Activated CD4-positive, alpha-beta T cell treated with anti-CD3 and anti-CD28 coated beads for 48 hours (primary cell): ENCODE results near the gene BSPRY.
"Not testable (repeated sequence)": the region's sequence is repeated elsewhere in the genome, so short reads cannot be mapped to it uniquely, and the experiment has no call there.

Experiments used
- DNase-seq: peaks from one replicate; pipeline ENCODE4 v3.0.0-alpha.2; 2020

The BSPRY gene

DNA sequence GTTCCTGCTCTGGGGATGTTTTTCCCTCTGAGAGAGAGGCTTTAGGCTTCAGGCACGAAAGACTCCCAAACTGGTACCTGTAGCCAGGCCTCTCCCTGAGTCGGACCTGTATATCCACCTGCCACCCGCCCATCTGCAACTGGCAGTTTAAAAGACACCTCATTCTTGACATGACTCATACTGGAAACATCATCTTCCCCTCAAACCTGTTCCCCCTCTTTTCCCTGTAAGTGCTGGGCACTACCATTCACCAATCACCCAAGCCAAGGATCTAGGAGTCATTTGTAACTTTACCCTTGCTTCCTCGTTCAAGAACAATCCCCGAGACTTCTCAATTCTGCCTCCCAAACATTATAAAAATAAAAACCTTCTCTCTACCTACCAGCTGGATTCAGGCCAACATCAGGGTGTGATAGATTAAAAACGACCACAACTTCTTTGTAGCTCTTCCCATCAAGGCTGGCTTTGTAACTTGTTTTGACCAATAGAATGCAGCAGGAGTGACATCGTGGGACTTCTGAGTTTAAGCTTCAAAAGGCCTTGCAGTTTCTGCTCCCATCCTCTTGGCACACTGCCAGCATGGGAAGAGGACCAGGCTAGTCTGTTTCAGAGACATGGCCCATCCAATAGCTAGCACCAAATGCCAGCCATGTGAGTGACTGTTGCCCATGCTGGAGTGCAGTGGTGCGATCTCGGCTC lies 7.5 kb upstream of the BSPRY start:
- DNase-seq, result no peak

DNA sequence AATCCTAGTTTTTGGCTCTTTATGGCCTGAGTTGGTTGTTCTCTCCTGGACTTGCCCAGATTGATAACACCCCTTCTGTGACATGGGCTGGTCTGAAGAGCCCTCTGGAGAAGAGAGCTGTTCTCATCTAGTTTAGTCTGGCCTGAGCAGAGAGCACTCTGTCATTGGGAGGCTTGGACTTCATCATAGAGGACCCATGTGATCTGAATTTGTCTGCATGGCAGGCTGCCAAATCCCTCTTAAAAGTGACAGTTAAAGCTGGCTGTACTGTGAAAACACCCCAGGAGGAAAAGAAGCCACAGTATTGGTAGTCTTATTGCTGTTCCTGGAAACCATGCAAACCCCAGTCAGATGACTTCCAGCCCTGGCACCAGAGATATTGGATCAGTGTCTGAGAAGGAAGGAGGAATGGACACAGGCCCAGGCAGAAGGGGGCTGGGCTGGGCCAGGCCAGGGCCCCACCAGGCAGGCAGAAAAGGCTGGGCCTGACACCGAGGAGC lies 5.6 kb upstream of the BSPRY start:
- no peak for DNase-seq

DNA sequence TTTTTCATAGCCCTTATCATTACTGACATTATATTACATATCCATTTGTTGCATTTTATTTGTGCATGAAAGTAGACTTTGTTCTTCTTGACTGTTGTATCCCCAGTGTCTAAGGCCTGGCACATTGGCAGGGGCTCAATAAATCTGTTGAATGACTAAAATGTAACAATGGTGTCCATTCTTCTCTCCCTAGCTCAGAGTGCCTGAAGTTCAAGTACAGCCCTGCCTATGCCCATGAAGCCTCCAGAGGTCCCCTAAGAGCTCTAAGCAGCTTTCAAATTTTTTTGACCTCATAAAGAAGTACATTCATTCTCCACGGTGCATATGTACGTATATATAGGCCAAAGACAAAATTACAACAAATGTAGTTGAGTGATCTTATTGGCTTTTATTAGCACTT lies 4.2 kb upstream of the BSPRY start:
- DNase-seq, result no peak

DNA sequence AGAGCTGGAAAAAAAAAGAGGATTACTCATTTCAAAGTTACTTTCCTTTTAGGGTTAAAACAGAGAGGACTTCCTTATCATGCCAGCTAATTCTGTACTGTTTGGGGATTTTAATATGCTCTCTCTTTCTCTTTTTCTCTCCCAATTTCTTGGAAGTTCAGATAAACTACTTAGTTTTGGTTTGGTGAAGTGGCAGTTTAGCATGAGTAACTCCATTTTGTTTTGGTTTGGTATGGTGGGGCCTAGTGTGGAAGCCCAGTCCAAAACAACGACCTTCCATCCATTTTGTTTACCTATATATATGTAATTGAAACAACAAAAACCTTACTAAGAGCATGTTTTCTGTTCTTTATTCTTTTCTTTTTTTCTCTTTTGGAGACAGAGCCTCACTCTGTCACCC lies 3.7 kb upstream of the BSPRY start:
- no peak for DNase-seq

DNA sequence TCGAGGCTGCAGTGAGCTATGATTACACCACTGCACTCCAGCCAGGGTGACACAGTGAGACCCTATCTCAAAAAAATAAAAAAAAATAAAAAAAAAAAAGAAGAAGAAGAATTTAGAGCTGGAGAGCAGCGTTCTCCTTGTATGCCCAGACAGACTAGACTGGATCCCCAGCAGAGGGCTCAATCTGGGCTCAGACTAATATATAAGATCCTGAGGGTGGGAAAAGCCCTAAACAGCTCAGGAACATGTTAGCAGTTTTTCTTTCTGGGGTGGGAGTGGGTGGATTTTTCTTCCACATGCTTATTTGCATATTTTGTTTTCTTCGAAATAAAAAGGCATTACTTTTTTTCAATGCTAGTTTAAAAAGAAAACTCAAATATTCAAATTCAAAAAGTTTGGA lies 904 bp upstream of the BSPRY start:
- no peak for DNase-seq

DNA sequence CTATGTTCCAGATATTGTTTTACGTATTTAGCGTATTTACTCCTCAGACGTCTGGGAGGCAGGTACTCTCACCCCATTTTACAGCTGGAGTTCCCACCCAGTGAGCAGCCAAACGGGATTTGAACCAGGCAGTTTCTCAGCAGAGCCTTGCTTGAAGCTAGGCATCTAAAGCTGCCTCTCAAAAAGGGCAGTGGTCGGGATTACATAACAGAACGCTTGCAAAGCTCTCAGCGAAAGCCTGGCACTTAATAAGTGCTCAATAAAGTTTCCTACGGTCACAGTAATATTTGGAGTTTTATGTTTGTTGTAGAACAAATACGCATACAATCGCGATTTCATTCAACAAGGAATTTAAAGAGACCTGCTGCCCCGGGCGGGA lies 286 bp upstream of the BSPRY start:
- DNase-seq, result no peak

DNA sequence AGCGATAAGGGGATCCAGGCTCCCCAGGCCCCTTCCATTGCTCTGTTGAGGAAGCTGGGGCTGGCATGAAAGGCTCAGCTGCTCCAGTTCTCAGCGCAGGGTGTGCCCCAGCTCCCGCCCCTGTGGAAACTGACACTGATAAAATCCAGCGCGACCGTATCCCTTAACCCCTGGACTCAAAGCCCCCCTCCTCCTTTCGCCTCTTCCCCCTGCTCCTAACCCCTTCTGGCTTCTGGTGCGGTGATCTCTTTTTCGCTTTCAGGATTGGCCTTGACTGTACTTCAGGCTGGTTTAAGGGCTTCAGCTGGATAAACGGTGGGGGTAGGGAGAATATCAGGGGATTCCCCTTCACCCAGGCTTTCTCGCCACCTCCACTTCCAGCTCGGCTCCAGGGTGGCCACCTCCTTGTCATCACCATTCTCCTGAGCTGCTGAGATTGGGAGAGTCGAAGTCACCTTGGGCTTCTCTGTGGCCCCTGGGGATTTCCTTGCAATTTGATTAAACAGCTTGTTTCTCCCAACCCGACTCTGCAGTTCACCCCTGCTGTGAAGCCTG lies 843 bp downstream of the BSPRY start:
- DNase-seq, result peak; percentile 32

DNA sequence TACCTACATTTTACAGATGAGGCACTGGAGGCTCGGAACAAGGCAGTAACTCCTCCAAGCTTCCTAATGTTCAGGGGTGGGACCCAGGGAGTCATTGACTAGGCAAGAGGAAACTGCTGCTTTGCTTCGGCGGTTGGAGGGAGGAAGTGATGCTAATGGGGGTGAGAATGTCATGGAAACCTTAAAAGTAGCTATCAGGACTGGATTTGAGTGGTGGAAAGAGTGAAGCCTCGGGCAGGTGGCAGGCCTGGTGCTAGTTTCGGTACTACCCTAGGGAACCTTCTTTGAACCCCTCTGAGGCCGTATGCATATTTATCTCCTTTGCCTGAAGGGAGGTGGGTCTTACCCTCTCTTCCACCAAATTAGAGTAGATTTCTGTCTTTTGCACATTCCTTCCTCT lies 1.6 kb downstream of the BSPRY start:
- DNase-seq, result peak; percentile 69

DNA sequence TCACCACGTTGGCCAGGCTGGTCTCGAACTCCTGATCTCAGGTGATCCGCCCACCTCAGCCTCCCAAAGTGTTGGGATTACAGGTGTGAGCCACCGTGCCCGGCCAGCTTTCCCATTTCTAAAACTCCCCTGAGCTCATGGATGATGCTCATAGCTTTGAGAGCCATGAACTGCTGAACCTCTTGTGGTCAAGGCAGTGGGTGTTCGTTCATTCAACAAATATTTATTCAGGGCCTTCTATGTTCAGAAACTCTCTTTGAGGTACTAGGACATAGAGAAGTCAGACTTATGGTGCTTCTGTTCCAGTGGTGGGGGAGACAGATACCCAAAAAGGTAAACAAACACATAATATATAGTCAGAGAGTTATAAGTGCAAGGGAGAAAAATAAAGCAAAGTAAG lies 2.7 kb downstream of the BSPRY start:
- no peak for DNase-seq

DNA sequence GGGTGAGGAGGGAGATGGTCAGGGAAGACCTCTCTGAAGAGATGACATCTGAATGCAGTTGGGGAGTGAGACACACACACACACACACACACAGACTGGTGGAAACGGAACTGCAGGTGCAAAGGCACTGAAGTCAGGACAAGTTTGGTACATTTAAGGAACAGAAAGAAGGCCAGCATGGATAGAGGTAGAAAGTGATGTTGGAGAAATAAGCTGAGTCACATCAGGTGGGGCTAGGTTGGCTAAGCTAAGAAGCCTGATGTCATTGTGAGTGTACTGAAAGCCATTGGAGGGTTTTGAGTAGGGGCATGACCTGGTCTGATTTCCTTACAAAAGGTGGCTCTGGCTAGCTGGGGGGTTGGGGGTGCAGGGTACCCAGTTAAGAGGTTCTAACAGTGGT lies 3.1 kb downstream of the BSPRY start:
- no peak for DNase-seq

DNA sequence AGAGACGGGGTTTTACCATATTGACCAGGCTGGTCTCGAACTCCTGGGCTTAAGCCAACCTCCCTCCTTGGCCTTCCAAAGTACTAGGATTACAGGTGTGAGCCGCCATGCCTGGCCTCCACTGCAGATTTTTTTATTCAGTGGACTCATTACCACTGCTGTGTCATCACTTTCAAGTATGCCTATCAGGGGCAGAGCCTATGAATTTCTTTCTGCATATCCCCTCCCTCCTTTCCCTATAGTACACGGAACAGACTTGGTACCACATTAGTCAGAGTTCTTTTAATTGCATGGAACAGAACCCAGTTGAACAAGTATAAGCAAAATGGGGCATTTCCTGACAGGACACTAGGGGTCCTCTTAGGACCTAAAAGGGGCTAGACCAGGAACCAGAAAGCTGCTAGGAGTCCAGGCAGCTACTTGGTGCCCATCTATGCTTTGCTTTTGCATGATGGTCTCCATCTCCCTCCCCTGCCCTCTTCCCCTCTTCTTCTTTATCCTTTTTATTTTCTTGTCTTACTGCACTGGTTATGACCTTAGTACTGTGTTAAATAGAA lies 5.8 kb downstream of the BSPRY start:
- DNase-seq, result no peak

DNA sequence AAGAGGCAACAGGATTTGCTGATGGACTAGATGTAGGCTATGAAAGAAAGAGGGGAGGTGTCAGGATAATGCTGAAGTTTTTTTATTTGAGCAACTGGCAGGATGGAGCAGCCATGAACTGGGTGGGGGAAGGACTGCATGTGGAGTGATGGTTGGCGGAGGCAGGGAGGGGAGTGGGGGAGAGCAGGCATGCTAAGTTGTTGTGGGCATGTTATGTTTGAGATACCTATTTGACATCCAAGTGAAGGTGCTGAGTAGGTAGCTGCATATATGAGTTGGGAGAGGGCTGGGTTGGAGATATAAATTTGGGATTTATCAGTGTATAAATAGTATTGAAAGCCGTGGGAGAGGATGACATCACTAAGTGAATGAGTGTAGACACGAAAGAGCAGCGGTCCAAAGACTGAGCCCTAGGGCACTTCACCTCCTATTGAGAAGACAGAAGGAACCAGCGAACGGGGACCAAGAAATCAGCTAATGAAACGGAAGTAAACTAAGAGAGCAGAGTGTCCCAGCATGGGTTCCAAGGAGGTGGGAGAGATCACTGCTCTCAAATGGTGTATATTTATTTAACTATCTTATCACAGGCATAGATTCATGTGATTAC lies 7.4 kb downstream of the BSPRY start:
- DNase-seq, result no peak

DNA sequence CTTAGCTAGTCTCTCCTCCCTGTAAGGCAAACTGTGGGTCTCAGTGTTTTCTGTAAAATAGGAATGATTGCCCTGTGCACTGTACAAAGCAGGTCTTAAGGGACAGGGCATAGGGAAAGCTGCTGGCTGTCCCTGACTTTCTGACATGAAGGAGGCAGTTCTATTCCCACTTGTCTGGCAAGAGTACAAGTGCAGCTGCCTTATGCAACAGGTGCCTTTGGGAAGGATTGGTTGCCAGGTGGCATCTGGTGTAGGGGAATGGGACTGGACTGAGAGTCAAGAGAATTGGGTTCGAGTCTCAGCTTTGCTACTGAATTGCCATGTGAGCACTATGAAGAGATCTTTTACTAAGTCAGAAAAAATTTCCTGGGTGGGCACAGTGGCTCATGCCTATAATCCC lies 10.0 kb downstream of the BSPRY start:
- DNase-seq, result no peak

DNA sequence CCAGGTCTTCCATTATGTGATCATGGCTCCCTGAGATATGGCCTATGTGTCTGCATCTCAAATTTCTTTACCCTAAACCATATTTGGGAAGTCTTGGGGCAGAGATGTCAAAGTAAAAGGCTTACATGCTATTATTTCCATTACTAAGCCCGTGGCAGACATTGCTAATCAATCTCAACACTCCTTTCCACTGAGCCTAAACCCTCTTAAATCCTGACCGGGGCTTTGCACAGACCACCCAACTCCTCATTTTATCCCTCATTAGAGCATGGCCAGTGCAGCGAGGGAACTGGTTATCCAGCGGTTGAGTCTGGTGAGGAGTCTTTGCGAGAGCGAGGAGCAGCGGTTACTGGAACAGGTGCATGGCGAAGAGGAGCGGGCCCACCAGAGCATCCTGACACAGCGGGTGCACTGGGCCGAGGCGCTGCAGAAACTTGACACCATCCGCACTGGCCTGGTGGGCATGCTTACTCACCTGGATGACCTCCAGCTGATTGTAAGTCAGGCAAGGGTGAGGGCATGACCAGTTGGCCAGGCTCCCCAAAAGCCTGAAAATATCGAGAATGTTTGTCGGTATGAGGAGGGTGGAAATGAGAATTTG lies 11.0 kb downstream of the BSPRY start:
- no peak for DNase-seq

DNA sequence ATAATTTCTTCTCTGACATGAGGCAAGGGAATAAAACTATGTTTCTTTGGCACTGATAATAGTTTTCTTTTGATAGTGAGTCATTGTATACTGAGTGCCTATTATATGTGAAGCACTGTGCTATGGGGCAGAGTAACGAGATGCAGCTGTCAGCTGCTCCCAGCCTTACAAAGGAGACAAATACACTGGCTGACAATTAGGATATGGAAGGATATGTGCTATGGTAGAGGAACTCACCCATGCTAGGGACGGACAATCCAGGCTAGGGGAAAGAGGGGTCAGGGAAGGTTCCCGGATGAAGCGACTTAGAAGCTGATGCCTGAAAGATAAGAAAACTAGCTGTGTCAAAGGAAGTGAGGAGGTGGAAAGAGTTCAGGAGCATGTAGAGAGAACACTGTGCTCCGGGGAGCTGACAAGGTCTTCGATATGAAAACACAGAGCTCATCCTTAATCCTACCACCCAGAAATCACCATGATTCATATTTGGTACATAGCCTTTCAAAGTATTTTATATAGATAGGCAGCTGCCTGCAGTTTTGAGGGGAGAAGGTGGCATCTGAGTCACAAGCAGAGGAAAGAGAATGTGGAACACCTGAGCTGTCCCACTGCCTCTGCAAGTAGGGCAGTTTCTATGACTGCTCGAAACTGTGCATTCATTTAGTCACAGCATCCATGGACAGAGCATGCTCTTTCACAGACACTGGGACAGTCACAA lies 12.1 kb downstream of the BSPRY start:
- DNase-seq, result peak; percentile 66

DNA sequence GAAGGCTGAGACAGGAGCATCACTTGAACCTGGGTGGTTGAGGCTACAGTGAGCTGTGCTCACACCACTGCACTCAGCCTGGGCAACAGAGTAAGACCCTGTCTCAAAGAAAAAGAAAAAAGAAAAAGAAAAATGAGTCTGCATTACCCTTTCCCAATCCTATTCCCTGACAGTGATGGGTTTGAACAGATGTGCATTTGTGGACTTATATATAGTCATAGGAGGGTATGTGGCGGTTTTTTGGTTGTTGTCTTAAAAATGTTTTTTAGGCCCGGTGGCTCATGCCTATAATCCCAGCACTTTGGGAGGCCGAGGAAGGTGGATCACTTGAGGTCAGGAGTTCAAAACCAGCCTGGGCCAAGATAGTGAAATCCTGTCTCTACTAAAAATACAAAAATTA lies 14.0 kb downstream of the BSPRY start:
- DNase-seq, result no peak

DNA sequence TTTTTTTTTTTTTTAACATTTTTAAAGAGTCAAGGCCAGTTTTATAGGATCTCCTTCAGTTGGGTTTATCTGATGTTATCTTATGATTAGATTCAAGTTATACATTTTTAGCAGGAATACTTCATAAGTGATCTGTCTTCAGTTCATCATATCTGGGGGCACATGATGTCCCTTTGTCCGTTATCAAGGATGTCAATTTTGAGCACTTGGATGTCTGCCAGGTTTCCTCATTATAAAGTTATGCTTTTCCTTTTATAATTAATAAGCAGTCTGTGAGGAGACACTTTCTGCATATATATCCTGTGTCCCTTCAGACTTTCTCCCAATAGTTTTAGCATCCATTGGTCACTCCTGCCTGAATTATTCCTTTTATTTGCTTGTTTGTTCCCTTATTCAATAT lies 15.6 kb downstream of the BSPRY start:
- DNase-seq, result no peak

DNA sequence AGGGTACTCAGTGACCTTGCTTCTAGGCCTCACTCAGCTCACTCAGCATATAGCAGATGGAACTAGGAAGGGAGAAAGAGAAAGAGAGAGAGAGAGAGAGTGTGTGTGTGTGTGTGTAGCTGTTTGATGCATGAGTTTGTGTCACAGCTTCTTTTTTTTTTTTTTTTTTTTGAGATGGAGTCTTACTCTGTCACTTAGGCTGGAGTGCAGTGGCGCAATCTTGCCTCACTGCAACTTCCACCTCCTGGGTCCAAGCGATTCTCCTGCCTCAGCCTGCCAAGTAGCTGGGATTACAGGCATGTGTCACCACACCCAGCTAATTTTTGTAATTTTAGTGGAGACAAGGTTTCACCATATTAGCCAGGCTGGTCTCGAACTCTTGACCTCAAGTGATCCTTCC lies 16.3 kb downstream of the BSPRY start:
- not testable (repeated sequence) for DNase-seq

DNA sequence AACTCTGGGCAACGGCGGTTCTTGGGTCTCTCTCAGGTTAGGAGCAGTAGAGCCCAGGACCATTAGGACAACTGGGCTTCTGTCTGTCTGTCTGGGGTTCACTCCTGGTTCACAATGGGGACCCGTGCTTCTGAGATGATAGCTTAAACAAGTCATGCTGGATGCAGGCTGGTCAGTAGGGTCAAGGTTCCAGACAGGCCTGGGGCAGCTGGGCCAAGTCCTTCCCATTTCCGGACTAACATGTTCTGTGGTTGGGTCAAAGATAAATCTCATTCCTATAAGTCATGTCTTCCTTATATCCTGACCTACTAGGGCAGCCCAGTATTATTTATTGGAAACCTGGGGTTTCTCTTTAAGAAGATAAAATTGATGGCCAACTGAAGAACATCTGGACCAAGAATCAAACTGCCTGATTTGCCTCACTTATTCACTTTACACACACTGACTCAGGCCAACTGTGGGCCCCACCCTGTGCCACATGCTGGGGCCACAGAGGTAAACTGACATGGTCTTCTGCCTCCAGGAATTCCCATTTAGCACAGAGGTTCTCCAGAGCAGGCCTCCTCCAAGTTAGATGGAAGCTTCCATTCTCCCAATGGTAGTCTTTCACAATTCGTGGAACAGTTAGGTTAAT lies 19.1 kb downstream of the BSPRY start:
- no peak for DNase-seq

DNA sequence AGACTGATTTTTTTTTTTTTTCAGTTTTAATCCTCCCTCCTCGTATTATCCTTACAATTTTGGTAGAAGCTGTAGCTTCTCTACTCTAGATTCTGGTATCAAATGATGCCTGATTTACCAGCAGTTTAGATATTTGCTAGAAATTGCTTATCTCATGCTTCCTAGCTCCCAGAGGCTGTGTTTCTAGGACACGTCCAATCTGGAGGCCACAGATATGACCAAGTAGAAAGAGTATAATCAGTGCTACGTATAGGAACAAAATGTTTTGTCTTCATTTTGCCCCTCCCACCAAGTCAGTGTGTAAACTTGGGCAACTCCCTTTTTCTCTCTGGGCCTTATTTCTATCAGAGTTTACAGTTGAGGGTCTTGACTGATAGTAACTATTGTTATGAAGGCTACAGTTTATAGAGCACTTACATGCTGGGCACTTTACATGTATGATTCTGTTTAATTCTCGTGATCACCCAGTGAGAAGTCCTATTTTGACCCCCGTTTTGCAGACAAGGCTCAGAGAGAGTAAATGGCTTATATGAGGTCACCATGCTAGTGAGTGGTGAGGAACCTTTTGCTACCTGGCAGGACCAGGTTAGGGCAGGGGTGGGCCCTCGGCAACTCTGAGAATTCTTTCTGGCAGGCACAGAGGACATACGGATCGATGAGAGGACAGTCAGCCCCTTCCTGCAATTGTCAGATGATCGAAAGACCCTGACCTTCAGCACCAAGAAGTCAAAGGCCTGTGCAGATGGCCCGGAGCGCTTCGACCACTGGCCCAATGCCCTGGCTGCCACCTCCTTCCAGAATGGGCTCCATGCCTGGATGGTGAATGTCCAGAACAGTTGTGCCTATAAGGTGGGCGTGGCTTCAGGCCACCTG lies 19.9 kb downstream of the BSPRY start:
- DNase-seq, result no peak

DNA sequence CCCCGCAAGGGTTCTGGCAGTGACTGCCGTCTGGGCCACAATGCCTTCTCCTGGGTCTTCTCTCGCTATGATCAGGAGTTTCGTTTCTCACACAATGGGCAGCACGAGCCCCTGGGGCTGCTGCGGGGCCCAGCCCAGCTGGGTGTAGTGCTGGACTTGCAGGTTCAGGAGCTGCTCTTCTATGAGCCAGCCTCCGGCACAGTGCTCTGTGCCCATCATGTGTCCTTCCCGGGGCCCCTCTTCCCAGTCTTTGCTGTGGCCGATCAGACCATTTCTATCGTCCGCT lies 20.5 kb downstream of the BSPRY start:
- no peak for DNase-seq

DNA sequence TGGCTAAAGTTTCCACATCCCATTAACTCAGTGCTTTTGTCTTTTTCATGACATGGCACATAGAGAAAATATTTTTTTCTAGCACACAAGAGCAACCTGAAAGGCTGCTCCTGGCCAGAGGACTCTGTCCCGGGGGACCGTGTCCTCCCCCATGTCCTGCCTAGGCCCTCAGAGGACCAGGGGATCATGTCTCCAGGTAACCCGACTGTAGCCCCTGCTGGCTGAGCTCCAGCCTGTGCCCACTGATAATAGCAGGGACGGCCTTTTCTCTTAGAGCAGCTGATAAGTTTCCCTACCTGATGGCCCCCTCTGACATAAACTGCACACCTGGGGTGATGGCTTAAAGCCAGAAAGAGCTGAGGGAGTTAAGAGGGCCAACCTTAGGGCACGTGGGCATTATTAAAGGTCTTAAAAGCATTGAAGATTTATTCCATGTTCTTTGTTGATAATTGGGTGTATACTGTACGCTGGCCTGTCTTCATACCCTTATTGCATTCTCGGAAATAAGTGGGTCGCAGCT lies 21.5 kb downstream of the BSPRY start:
- DNase-seq, result no peak
